ENCODE measurements around the gene KLHDC4.

- TF ChIP-seq CTCF (IDR thresholded peaks at IDR 0.05) = no peak
- no peak for TF ChIP-seq POLR2A (IDR thresholded peaks at IDR 0.05)
Observed at GRCh38 chr16:87677830-87678229, 88.0 kb downstream of the KLHDC4 start.
